ENCODE results near the gene MEIS2. TPM values are rescaled to one million over a fixed set of nuclear protein-coding genes. Genes with fewer than 3 reads are reported as not detected.

Gene MEIS2
- total RNA-seq (ENCODE audit: unreplicated experiment) = 13.0 TPM
- long read RNA-seq, partial matches to known transcripts = 1 of 1 reads
- long read RNA-seq, other reads (novel, unspliced or antisense) = 0 of 1 reads

DNA sequence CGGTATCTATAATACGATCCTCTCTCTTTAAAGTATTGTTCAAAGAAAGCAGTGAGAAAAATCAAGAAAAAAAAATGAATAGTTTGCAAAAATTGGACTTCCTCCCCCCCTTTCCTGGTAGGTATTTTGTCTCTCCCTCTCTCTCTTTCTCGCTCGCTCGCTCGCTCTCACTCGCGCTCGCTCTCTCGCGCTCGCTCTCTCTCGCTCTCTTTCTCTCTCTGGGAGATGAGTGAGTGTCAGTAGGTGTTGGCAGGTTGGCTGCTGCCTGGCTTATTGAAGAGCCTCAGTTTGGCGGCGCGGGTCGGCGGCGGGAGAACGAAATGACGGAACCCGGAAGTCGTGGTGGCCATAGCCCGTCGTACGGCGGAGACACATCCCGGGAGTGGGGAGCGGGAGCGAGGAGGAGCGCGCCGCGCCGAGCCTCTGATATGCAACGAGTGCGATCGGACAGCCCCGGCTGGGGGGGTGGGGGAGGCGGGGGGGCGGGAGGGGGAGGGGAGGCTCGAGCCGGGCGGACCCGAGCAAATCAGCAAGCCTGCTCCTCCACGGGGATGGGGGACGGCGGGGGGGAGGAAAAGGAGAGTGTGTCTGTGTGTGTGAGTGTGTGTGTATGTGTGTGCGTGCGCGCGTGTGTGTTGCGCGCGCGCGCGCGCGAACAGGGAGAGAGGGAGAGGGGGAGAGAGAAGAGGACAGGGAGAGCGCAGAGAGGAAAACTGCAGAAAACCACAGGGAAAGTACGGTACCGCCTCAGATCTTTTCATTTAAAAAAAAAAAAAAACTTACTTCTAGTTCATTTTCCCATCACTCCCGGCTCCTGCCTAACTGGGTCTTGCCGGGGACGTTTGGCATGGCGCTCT, at the start of gene MEIS2:
MEIS2 (minus strand) TSS at position 441 of the 857 bp plus-strand sequence. CDS start 1,083 bp downstream, outside the sequence.
- H3K4me1 Mint-ChIP-seq (ENCODE audit: unreplicated experiment) = peaks cover 41% of the 10 kb centered on the region
- peak within 1 kb of the TSS; percentile 31 for H3K27ac Mint-ChIP-seq (ENCODE audit: unreplicated experiment)
- peak within 1 kb of the TSS; percentile 98 for H3K4me3 Mint-ChIP-seq (ENCODE audit: unreplicated experiment)
- peaks cover 37% of the 10 kb centered on the region for H3K27me3 Mint-ChIP-seq (ENCODE audit: unreplicated experiment)
- H3K36me3 Mint-ChIP-seq (ENCODE audit: low read depth, unreplicated experiment) = no peaks in the 10 kb centered on the region
- H3K9me3 Mint-ChIP-seq (ENCODE audit: unreplicated experiment) = no peaks in the 10 kb centered on the region
- TF ChIP-seq, protein P1, sequence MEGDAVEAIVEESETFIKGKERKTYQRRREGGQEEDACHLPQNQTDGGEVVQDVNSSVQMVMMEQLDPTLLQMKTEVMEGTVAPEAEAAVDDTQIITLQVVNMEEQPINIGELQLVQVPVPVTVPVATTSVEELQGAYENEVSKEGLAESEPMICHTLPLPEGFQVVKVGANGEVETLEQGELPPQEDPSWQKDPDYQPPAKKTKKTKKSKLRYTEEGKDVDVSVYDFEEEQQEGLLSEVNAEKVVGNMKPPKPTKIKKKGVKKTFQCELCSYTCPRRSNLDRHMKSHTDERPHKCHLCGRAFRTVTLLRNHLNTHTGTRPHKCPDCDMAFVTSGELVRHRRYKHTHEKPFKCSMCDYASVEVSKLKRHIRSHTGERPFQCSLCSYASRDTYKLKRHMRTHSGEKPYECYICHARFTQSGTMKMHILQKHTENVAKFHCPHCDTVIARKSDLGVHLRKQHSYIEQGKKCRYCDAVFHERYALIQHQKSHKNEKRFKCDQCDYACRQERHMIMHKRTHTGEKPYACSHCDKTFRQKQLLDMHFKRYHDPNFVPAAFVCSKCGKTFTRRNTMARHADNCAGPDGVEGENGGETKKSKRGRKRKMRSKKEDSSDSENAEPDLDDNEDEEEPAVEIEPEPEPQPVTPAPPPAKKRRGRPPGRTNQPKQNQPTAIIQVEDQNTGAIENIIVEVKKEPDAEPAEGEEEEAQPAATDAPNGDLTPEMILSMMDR (IDR thresholded peaks at IDR 0.05; ENCODE audit: unreplicated experiment) = no peak
- DNase-seq (ENCODE audit: low spot score) = peak; percentile 68

DNA sequence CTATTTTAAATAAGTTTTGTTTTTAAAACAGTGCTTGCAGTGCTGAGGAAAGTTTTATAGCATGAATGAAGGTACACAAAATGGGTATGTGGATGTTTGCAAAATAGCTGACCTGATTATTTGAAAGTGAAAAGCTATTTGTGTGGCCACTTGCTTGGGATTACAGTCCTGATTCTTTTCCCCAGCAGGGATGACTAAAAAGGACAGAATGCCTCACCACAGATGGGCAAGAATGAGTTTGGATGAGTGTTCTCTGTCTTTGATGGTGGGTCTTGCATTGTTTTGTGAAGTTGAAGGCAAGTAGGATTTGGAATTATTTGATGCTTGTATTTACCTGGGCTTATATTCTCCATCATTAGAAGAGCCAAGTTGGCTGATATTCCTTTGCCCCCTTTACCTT, 48.8 kb upstream of the MEIS2 start:
- TF ChIP-seq, protein P1 (IDR thresholded peaks at IDR 0.05; ENCODE audit: unreplicated experiment) = no peak
- no peak for DNase-seq (ENCODE audit: low spot score)
- Mint-ChIP-seq H3K36me3 (ENCODE audit: low read depth, unreplicated experiment) (no peaks in the 10 kb centered on the region), H3K9me3 (ENCODE audit: unreplicated experiment) (no peaks in the 10 kb centered on the region), H3K4me3 (ENCODE audit: unreplicated experiment) (no peak overlapping the region), H3K27ac (ENCODE audit: unreplicated experiment) (no peak overlapping the region), H3K27me3 (ENCODE audit: unreplicated experiment) (no peaks in the 10 kb centered on the region), H3K4me1 (ENCODE audit: unreplicated experiment) (no peaks in the 10 kb centered on the region)

DNA sequence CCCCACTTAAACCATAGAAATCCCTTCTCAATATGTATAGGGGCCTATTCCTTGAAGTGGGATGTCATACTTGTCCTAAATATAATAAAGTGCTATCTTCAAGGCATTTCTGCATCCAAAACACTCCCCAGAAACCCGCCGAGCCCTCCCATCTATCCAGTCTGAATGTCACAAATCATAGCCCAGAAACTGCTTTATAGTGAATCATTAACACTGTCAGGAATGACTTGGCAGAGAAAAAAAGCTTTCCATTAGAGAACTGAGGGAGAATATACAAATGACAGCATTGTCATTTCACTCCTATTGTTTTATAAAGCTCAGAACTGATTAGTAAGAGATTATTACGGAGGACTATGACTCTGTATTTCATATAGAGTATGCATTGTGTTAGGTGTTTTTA, 48.4 kb upstream of the MEIS2 start:
- DNase-seq (ENCODE audit: low spot score) = no peak
- Mint-ChIP-seq H3K4me3 (ENCODE audit: unreplicated experiment) (no peak overlapping the region), H3K4me1 (ENCODE audit: unreplicated experiment) (no peaks in the 10 kb centered on the region), H3K27ac (ENCODE audit: unreplicated experiment) (no peak overlapping the region), H3K36me3 (ENCODE audit: low read depth, unreplicated experiment) (no peaks in the 10 kb centered on the region), H3K27me3 (ENCODE audit: unreplicated experiment) (no peaks in the 10 kb centered on the region), H3K9me3 (ENCODE audit: unreplicated experiment) (no peaks in the 10 kb centered on the region)
- TF ChIP-seq, protein P1 (IDR thresholded peaks at IDR 0.05; ENCODE audit: unreplicated experiment) = no peak

DNA sequence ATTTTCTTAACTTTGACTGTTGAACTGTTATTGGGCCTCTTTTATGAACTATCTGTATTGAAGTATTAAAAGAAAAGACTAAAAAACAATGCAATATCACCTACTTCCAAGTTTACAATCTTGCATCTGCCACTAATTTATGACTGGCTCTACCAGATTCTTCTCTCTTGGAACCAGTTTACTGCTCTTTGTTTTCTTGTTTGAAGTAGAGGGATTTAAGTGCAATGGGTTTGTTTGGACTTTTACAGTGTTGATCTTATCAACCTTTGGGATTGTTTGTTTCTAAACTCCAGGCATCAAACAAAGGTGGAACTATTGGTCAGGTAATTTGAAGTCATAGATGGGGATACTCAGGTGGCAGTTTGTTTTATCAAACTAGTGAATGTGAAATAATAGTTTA, 43.0 kb upstream of the MEIS2 start:
- Mint-ChIP-seq H3K4me3 (ENCODE audit: unreplicated experiment) (no peak overlapping the region), H3K9me3 (ENCODE audit: unreplicated experiment) (no peaks in the 10 kb centered on the region)
- TF ChIP-seq, protein P1 (IDR thresholded peaks at IDR 0.05; ENCODE audit: unreplicated experiment) = no peak

DNA sequence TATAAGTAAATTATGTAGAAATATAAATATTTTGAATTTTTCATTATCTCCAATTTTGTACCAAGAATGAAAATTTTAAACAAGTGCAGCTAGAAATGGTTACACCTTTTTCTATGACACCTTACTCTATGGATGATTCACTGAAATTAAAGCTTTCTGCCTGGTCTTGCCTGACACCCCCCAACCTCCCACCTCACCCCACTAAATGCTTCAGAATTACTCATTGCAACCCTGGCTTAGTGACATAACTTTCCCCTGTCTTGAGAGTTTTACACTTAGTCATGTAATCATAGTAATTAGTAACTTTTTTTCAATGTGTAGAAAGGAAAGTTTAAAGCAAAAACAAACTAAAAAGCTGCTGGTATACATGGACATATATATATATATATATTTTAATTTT, 42.0 kb upstream of the MEIS2 start:
- Mint-ChIP-seq H3K27ac (ENCODE audit: unreplicated experiment) (no peak overlapping the region), H3K36me3 (ENCODE audit: low read depth, unreplicated experiment) (no peaks in the 10 kb centered on the region), H3K27me3 (ENCODE audit: unreplicated experiment) (no peaks in the 10 kb centered on the region), H3K9me3 (ENCODE audit: unreplicated experiment) (no peaks in the 10 kb centered on the region), H3K4me1 (ENCODE audit: unreplicated experiment) (no peaks in the 10 kb centered on the region), H3K4me3 (ENCODE audit: unreplicated experiment) (no peak overlapping the region)
- no peak for DNase-seq (ENCODE audit: low spot score)
- TF ChIP-seq, protein P1 (IDR thresholded peaks at IDR 0.05; ENCODE audit: unreplicated experiment) = no peak

More for the DNA sequence above, 43.0 kb upstream of the MEIS2 start:
- no peak overlapping the region for H3K27ac Mint-ChIP-seq (ENCODE audit: unreplicated experiment)
- no peaks in the 10 kb centered on the region for H3K36me3 Mint-ChIP-seq (ENCODE audit: low read depth, unreplicated experiment)
- no peaks in the 10 kb centered on the region for H3K27me3 Mint-ChIP-seq (ENCODE audit: unreplicated experiment)
- DNase-seq (ENCODE audit: low spot score) = no peak
- H3K4me1 Mint-ChIP-seq (ENCODE audit: unreplicated experiment) = no peaks in the 10 kb centered on the region
